CD8-positive, alpha-beta memory T cell (primary cell): ENCODE results near the gene TOMM6. TPM values are rescaled to one million over a fixed set of nuclear protein-coding genes. Genes with fewer than 3 reads are reported as not detected.

ENCODE experiments used
- CTCF ChIA-PET: fragments of 350-600 bp; sonication (Branson Sonifier 250); formaldehyde crosslinking; loops from one replicate; lab custom pipeline; 2021; ENCODE audit warnings: antibody characterized with exemption; lab: Charles Lee
- POLR2A ChIA-PET: fragments of 350-600 bp; sonication (Branson Sonifier 250); formaldehyde crosslinking; loops from one replicate; lab custom pipeline; 2021; ENCODE audit warnings: antibody characterized with exemption; lab: Charles Lee
- DNase-seq, 5 donors: peaks; one replicate each; pipeline versions ENCODE4 v3.0.0 to v3.0.0-alpha.2; 2020 to 2022; ENCODE audit warnings: mixed read lengths in 1 of 5
- H3K27ac ChIP-seq: one replicate; pipeline ENCODE4 v1.7.0; 2013; ENCODE audit warnings: low read depth, mild to moderate bottlenecking, low read length, moderate library complexity
- H3K27me3 ChIP-seq: 2 replicates; pipeline ENCODE4 v1.7.0; 2013; ENCODE audit warnings: low read length, mild to moderate bottlenecking; ENCODE audit not compliant: insufficient read depth, poor library complexity, severe bottlenecking
- H3K36me3 ChIP-seq: 2 replicates; pipeline ENCODE4 v1.7.0; 2013; ENCODE audit warnings: mild to moderate bottlenecking, low read length, moderate library complexity; ENCODE audit not compliant: insufficient read depth
- H3K4me1 ChIP-seq: 2 replicates; pipeline ENCODE4 v1.7.0; 2013; ENCODE audit warnings: mild to moderate bottlenecking, low read length, moderate library complexity; ENCODE audit not compliant: insufficient read depth
- H3K4me3 ChIP-seq: 2 replicates; pipeline ENCODE4 v1.7.0; 2013; ENCODE audit warnings: mild to moderate bottlenecking, low read length
- H3K9me3 ChIP-seq: 2 replicates; pipeline ENCODE4 v1.7.0; 2013; ENCODE audit warnings: mild to moderate bottlenecking, low read length
- H3K27ac Mint-ChIP-seq, 8 donors: one replicate each; pipeline ENCODE4 v1.8.0; 2020 to 2021; ENCODE audit warnings: mixed read lengths in 8 of 8, mild to moderate bottlenecking in 6 of 8, inconsistent platforms in 3 of 8, moderate library complexity in 3 of 8
- H3K27me3 Mint-ChIP-seq, 2 donors: one replicate each; pipeline ENCODE4 v1.8.0; 2020 to 2021; ENCODE audit warnings: mixed read lengths in 2 of 2, mild to moderate bottlenecking in 1 of 2, moderate library complexity in 1 of 2
- H3K36me3 Mint-ChIP-seq, 3 donors: one replicate each; pipeline ENCODE4 v1.8.0; 2020 to 2021; ENCODE audit warnings: mixed read lengths in 3 of 3, inconsistent platforms in 1 of 3, mild to moderate bottlenecking in 1 of 3
- H3K4me1 Mint-ChIP-seq, 3 donors: one replicate each; pipeline ENCODE4 v1.8.0; 2020 to 2021; ENCODE audit warnings: mixed read lengths in 3 of 3, inconsistent platforms in 1 of 3, mild to moderate bottlenecking in 1 of 3
- H3K4me3 Mint-ChIP-seq, 7 donors: one replicate each; pipeline ENCODE4 v1.8.0; 2020 to 2021; ENCODE audit warnings: mixed read lengths in 7 of 7, mild to moderate bottlenecking in 6 of 7, moderate library complexity in 4 of 7, inconsistent platforms in 2 of 7
- H3K9me3 Mint-ChIP-seq, 5 donors: one replicate each; pipeline ENCODE4 v1.8.0; 2020 to 2022; ENCODE audit warnings: mixed read lengths in 5 of 5, mild to moderate bottlenecking in 3 of 5, moderate library complexity in 2 of 5, inconsistent platforms in 1 of 5
- polyA plus RNA-seq: library from polyadenylated mRNA; unstranded; fragments of 300-500 nt; fragmentation: Illumina TruSeq; gene quantifications from one replicate; pipeline ENCODE4 v1.2.3, GENCODE V29; 2021
- total RNA-seq, 2 experiments: library from RNA; stranded (reverse); gene quantifications; one replicate each; pipeline ENCODE4 v1.2.3, GENCODE V29; 2021

TOMM6 gene
- total and polyA plus RNA-seq, 3 experiments from 2014 or later = 376 to 414 (median 399) TPM

DNA sequence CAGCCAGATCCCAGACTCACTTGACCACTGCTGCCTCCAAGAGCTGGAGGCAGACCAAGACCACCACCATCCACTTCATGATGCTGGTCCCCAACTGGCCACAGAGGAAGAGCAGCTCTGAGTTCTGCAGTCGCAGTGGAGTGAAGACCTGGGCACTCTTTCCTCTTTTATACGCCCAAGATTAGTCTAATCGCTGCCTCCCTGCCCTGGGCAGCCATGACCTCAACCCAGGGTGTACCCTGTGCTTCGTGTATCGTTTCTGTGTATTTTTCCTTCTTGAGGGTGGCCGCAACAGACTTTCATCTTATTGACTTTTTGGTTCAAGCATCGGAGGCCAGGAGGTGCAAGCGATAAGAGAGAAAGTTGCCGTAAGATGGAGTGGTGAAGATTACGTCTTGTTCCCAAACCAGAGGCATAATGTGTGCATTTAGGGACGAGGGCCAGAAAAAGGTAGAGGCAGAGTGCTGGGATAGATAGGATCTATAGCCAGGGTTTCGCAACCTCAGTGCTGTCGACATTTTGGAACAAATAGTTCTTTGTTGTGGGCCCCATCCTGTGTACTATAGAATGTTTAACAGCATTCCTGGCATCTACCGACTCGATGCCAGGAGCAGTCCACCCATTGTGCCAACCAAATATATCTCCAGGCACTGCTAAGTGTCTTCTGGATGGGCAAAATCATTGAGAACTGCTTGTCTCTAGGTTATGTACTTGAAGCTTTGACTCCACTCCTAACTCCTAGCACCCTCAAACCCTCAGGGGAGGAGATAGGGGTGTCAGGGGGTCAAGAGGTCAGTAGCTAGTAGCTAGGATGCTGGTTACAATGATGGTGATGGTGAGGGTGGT lies 40.0 kb upstream of the TOMM6 start, which contains the start of gene PGC:
PGC (minus strand) TSS at position 142 of the 846 bp plus-strand sequence; CDS start at position 79, 63 bp downstream.
- Mint-ChIP-seq H3K4me3 (no peak within 1 kb of the TSS), H3K27me3 (peaks cover 5 to 14% of the 10 kb centered on the region in 2 donors), H3K27ac (peak within 1 kb of the TSS in 1 of 8 donors; percentile 38), H3K9me3 (peaks cover 0 to 2% (median 0%) of the 10 kb centered on the region in 5 donors), H3K4me1 (no peaks in the 10 kb centered on the region), H3K36me3 (no peaks in the 10 kb centered on the region)
- Histone ChIP-seq H3K4me1 (no peaks in the 10 kb centered on the region), H3K4me3 (no peak within 1 kb of the TSS), H3K9me3 (no peaks in the 10 kb centered on the region), H3K27ac (no peak within 1 kb of the TSS), H3K36me3 (no peaks in the 10 kb centered on the region), H3K27me3 (no peaks in the 10 kb centered on the region)
- POLR2A ChIA-PET = no interaction called here
- CTCF ChIA-PET = no interaction called here
- no peak for DNase-seq

DNA sequence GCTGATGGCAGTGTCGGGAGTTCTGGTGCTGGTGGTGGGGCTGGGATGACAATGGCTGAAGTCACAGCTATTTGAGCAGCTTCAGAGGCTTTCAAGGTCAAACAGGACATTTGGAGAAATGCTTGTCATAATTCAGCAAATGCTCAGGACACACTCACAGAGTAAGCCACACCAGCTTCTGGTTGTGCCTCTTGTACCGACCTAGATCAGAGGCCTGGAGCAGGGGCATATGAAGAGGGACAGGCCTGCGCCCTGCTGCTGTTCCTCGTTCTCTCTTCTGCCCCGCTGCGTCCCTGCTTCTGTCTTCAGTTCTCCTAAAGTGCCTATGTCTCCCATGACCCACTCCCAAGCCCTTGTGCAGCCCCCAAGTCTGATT lies 39.4 kb upstream of the TOMM6 start:
- H3K36me3 Mint-ChIP-seq = no peaks in the 10 kb centered on the region
- no peak overlapping the region for H3K27ac Mint-ChIP-seq
- Histone ChIP-seq H3K4me1 (no peaks in the 10 kb centered on the region), H3K4me3 (no peak overlapping the region), H3K9me3 (no peaks in the 10 kb centered on the region), H3K27ac (no peak overlapping the region), H3K36me3 (no peaks in the 10 kb centered on the region), H3K27me3 (no peaks in the 10 kb centered on the region)
- no peaks in the 10 kb centered on the region for H3K9me3 Mint-ChIP-seq
- ChIA-PET CTCF (no interaction called here), POLR2A (interaction anchor here (0.7 kb wide), 1 partner anchor 560 kb away, joined by 3 read pairs; no protein-coding TSS in a partner anchor)
- no peak for DNase-seq
- no peaks in the 10 kb centered on the region for H3K4me1 Mint-ChIP-seq
- H3K4me3 Mint-ChIP-seq = no peak overlapping the region
- H3K27me3 Mint-ChIP-seq = peaks cover 5 to 16% of the 10 kb centered on the region in 2 donors

DNA sequence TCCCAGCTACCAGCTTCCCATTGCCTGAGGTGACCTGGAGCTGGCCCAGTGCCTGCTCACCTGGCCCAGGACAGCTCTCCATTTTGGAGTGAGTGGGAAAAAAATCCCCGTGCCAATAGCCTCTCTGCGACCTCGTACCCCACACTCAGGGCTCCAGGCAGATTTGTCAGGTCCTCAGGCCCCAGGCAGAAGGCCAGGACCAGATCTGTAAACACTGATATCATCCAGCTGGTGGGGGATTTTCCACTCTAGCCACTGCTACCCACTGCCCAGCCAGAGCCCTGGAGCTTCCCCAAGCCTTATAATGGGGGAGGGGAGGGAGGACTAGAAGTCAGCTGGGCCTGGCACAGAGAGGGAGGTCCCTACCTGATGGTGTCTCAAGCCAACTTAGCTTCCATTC lies 39.0 kb upstream of the TOMM6 start:
- Histone ChIP-seq H3K9me3 (no peaks in the 10 kb centered on the region), H3K4me1 (no peaks in the 10 kb centered on the region), H3K36me3 (no peaks in the 10 kb centered on the region), H3K27ac (no peak overlapping the region), H3K27me3 (no peaks in the 10 kb centered on the region), H3K4me3 (no peak overlapping the region)
- Mint-ChIP-seq H3K9me3 (no peaks in the 10 kb centered on the region), H3K27ac (no peak overlapping the region), H3K4me3 (no peak overlapping the region), H3K36me3 (no peaks in the 10 kb centered on the region), H3K27me3 (peaks cover 5 to 20% of the 10 kb centered on the region in 2 donors), H3K4me1 (no peaks in the 10 kb centered on the region)
- DNase-seq = no peak
- POLR2A ChIA-PET = interaction anchor here (0.7 kb wide), 1 partner anchor 559 kb away, joined by 3 read pairs; no protein-coding TSS in a partner anchor
- CTCF ChIA-PET = interaction anchor here (0.7 kb wide), 1 partner anchor 12 kb away, joined by 3 read pairs; no protein-coding TSS in a partner anchor

DNA sequence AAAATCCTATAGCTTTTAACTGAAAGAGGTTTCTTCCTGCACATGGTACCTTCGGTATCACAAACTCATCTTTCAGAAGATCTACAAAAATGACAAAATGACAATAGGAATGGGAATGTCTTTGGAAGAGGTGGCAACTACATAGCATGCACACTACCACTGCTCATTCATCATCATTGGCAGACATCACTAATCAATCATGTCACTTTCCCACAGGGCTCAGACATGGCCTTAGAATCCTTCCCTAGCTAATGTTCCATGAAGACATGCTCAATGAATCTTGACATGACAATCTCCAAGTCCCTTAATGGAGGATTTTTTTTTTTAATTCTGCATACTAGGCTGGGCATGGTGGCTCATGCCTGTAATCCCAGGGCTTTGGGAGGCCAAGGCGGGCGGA lies 37.1 kb upstream of the TOMM6 start:
- Histone ChIP-seq H3K4me3 (no peak overlapping the region), H3K27me3 (no peaks in the 10 kb centered on the region), H3K9me3 (no peaks in the 10 kb centered on the region), H3K4me1 (no peaks in the 10 kb centered on the region), H3K27ac (no peak overlapping the region), H3K36me3 (no peaks in the 10 kb centered on the region)
- ChIA-PET CTCF (interaction anchor here (1.0 kb wide), 1 partner anchor 11 kb away, joined by 3 read pairs; no protein-coding TSS in a partner anchor), POLR2A (no interaction called here)
- H3K36me3 Mint-ChIP-seq = no peaks in the 10 kb centered on the region
- no peak overlapping the region for H3K27ac Mint-ChIP-seq
- peaks cover 5 to 24% of the 10 kb centered on the region in 2 donors for H3K27me3 Mint-ChIP-seq
- H3K4me3 Mint-ChIP-seq = no peak overlapping the region
- H3K4me1 Mint-ChIP-seq = no peaks in the 10 kb centered on the region
- no peak for DNase-seq
- no peaks in the 10 kb centered on the region for H3K9me3 Mint-ChIP-seq

DNA sequence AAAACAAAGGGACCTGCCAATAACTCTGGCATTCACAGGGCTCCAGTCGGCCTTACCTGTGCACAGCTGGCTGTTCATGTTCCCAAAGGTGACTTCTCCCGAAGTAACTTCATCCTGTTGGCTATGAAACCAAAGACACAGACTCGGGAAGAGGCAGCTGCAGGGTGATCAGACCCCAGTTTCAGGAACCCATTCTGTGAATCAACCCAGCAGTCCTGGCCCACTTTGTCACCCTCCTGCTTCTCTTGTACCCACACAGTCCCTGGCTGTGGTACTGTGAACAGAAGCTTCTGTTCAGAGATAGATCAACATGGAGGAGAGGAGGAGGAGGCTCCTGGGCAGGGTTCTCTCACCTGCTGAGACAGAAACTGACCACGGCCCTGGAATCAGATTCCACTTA lies 31.6 kb upstream of the TOMM6 start:
- Mint-ChIP-seq H3K4me3 (no peak overlapping the region), H3K9me3 (no peaks in the 10 kb centered on the region), H3K4me1 (no peaks in the 10 kb centered on the region), H3K27ac (no peak overlapping the region), H3K36me3 (no peaks in the 10 kb centered on the region), H3K27me3 (peaks cover 1 to 12% of the 10 kb centered on the region in 2 donors)
- Histone ChIP-seq H3K27ac (no peak overlapping the region), H3K27me3 (no peaks in the 10 kb centered on the region), H3K4me3 (no peak overlapping the region), H3K4me1 (no peaks in the 10 kb centered on the region), H3K36me3 (no peaks in the 10 kb centered on the region), H3K9me3 (no peaks in the 10 kb centered on the region)
- no peak for DNase-seq
- ChIA-PET CTCF (no interaction called here), POLR2A (no interaction called here)

DNA sequence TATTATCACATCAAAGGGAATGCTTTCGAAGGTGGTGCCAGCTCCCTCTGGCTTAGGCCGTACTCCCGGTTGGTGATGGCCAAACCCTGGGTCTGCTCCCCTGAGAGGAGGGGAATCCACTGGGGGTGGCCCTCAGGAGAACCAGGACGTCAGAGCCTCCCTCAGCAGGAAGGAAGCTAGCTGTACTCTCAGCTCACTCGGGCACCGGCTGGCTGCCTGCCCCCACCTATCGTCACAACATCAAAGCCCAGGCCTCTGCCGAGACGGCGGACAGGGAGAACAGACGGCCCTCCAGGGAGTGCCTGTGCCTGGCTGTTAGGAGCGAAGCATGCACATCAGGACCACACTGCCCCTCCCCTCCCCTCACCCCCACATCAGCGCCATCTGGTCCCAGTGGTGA lies 31.1 kb upstream of the TOMM6 start:
- H3K27me3 Mint-ChIP-seq = peaks cover 1 to 10% of the 10 kb centered on the region in 2 donors
- no peak overlapping the region for H3K27ac ChIP-seq
- H3K27ac Mint-ChIP-seq = no peak overlapping the region
- no peak overlapping the region for H3K4me3 Mint-ChIP-seq
- H3K9me3 ChIP-seq = no peaks in the 10 kb centered on the region
- no peak overlapping the region for H3K4me3 ChIP-seq
- H3K4me1 ChIP-seq = no peaks in the 10 kb centered on the region
- no peak for DNase-seq
- ChIA-PET POLR2A (no interaction called here), CTCF (no interaction called here)
- no peaks in the 10 kb centered on the region for H3K36me3 Mint-ChIP-seq
- no peaks in the 10 kb centered on the region for H3K27me3 ChIP-seq
- no peaks in the 10 kb centered on the region for H3K4me1 Mint-ChIP-seq
- H3K36me3 ChIP-seq = no peaks in the 10 kb centered on the region
- H3K9me3 Mint-ChIP-seq = no peaks in the 10 kb centered on the region

DNA sequence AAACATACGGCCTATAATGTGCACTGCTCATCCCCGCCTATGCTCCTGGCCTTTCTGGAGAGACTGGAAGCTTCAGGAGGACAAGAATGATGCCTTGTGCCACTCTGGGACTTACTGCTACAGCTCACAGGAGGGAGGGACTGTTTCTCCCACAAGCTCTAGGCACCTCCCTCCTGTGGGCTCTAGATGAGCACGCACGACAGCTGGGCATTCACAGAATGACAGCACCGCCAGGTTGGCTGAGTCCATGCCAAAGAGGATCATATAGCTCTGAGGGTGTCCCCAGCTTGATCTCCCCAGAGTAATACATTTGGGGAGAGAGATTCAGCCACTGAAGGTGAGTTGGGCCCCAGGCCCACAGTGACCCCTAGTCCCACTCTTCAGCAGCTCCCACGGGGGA lies 30.2 kb upstream of the TOMM6 start:
- Histone ChIP-seq H3K36me3 (no peaks in the 10 kb centered on the region), H3K9me3 (no peaks in the 10 kb centered on the region), H3K27me3 (no peaks in the 10 kb centered on the region), H3K4me3 (no peak overlapping the region), H3K27ac (no peak overlapping the region), H3K4me1 (no peaks in the 10 kb centered on the region)
- Mint-ChIP-seq H3K4me1 (no peaks in the 10 kb centered on the region), H3K36me3 (no peaks in the 10 kb centered on the region), H3K9me3 (no peaks in the 10 kb centered on the region), H3K4me3 (no peak overlapping the region), H3K27ac (no peak overlapping the region), H3K27me3 (peaks cover 3 to 10% of the 10 kb centered on the region in 2 donors)
- ChIA-PET POLR2A (no interaction called here), CTCF (no interaction called here)
- DNase-seq = no peak

DNA sequence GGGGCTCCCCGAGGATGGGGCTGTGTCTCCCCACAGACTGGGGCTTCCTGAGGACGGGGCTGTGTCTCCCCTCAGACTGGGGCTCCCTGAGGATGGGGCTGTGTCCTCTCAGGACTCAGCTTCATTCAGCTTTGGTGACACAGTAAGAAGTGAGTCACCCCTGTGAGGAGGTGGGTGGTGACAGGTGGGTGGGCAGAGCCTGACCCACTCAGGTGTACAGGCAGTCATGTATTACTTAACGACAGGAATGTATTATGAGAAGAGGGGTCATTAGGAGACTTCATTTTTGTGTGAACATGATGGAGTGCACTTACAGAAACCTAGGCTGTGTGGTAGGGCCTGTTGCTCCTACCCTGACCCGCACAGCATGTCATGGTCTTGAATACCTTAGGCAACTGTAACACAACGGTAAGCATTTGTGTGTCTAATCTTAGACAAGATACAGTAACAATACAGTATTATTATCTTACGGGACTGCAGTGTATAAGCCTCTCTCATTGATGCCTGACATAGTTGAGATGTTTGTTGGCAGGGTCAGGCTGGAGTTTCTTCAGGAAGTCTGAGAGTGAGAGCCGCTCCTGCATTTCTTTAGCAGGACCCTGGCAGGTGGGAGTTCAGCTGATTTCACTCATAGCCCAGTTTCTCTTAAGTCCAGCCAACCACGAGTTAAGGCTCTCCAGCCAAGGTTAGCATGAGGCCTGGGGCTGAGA lies 29.4 kb upstream of the TOMM6 start:
- H3K27ac ChIP-seq = no peak overlapping the region
- Mint-ChIP-seq H3K4me3 (no peak overlapping the region), H3K4me1 (no peaks in the 10 kb centered on the region), H3K27ac (no peak overlapping the region), H3K27me3 (peaks cover 3 to 8% of the 10 kb centered on the region in 2 donors), H3K36me3 (no peaks in the 10 kb centered on the region), H3K9me3 (no peaks in the 10 kb centered on the region)
- ChIA-PET CTCF (no interaction called here), POLR2A (no interaction called here)
- H3K9me3 ChIP-seq = no peaks in the 10 kb centered on the region
- H3K36me3 ChIP-seq = no peaks in the 10 kb centered on the region
- DNase-seq = no peak
- no peaks in the 10 kb centered on the region for H3K27me3 ChIP-seq
- H3K4me3 ChIP-seq = no peak overlapping the region
- H3K4me1 ChIP-seq = no peaks in the 10 kb centered on the region
